Putamen (tissue), 1 donor: ENCODE measurements around the gene ANKRD11.
"Not testable (repeated sequence)": the region's sequence is repeated elsewhere in the genome, so short reads cannot be mapped to it uniquely, and the experiment has no call there.

Experiments
- DNase-seq: peaks from one replicate; pipeline ENCODE4 v3.0.0-alpha.2; 2016; ENCODE audit warnings: low spot score

ANKRD11 gene

DNA sequence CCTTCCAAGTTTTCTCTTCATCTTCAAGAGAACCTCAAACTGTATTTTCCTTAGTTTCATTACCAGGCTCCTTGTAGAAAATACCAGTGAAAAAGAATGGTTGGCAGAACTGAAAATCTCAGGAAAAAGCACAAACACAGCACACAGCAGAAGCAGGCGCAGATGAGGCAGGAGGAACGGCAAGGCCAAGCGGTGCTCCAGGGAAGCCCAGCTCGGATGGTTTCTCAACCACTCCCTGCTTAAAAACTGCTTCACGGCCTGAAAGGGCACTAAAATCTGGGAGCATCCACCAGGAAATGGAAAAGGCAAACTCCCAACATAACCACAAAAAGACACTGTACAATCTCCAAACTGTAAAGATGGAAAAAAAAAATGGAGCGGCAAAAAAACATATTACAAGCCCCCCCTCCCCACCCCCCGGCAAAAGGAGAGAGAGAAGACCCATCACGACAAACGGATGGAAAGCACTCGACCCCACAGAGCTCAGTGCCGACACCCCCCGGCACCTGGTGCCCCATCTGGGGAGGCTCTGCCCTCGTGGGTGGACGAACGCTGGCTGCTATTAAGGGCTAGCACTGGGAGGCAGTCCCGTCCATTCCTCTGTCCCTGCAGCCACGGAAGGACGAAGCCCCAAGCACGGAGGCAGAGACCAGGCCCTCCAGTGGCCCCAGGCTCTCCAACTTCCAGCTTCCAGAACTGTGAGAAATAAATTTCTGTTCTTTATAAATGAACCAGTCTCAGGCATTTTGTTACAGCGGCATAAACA, 145.3 kb downstream of the ANKRD11 start:
- DNase-seq, result no peak

DNA sequence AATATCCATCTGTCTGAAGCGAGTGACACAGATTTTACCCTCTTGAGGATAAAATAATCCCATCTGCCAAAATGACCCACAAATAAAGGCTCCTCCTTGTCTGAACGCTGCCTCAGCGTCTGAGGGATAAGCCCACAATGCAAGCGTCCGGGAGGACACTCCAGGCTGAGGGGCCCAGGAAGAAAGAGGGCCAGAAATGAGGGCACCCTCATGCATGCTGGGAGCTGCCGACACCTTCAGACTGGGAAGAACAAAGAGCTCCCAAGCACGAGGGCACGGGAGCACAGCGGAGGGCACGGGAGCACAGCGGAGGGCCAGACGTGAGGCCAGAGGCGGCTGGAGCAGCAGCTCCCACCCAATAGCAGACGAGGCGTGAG, 145.9 kb downstream of the ANKRD11 start:
- no peak for DNase-seq

DNA sequence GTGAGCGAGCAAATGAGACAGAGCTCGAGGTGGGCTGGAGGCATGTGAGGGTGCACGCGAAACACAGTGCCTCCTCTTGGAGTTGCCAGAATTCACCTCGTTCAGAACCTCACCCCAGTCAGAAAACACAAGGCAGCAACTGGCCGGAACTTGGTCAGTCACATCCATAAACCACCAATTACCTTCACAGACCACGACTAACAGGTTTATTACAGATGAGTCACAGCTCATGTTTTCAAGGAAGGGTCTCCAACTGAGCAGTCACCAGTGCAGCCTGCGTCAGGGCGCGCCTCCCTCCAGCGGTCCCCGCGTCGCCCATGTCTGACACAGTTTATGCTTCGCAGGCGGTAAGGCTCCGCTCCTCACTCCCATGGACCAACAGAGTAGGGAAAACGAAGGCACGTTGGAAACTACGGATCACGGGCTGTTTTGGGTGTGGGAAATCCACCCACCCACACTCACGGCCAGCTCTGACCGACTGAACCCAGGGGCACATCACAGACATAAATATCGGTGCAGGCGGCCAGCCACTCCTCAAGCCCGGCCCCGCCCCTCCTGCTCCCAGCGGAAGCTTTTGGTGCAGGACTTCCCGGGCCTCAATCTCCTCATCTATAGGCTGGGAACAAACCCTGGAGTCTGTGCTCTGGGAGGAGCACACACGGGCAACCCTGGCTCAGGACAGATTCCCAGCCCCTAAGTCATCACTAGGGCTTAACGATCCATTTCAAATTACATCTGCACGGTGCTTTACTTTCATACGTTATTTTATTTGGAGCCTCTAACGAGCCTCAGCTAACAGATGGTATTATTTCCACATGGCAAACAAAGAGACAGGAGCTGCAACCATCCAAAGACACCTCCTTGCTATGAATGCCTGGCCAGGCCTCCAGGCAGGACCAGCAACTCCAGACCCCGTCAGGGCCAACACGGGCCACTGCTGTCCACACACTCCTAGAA, 146.6 kb downstream of the ANKRD11 start:
- no peak for DNase-seq

DNA sequence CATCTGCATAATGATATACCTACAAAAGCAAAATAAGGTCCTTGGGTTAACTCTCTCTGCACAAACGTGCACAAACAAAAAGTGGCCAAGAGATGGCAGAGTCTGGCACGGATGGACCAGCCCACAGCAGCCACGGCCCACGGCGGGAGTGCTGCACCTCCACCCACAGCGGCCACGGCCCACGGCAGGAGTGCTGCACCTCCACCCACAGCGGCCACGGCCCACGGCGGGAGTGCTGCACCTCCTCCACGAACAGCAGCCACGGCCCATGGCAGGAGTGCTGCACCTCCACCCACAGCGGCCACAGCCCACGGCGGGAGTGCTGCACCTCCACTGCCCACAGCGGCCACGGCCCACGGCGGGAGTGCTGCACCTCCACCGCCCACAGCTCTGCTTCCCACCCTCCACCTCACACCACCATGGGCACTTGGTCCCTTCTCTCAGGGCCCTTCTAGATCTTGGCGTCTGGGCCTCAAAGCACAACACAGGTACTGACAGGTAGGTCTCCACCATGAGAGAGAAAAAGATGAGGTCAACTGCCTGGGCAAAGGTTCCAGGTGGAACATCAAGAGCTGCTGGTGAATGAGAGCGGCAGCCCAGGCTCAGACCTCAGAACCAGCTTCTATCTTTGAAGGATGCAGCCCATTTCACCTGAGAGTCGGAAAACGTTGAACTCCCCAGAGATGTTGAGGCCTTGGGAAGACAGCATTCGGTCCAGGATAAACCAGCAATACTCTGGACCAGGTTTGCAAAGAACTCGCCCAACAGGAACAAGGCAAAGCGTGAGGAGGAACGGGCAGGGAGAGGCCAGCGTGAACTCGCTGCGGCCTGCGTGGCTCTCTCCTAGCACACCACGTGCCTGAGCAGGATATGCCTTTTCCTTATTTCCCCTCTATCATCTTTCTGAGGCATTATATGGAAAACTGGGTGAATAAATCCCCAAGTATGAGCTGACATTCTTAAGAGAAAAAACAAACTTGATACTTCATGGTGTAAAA, 148.4 kb downstream of the ANKRD11 start:
- DNase-seq, result no peak

DNA sequence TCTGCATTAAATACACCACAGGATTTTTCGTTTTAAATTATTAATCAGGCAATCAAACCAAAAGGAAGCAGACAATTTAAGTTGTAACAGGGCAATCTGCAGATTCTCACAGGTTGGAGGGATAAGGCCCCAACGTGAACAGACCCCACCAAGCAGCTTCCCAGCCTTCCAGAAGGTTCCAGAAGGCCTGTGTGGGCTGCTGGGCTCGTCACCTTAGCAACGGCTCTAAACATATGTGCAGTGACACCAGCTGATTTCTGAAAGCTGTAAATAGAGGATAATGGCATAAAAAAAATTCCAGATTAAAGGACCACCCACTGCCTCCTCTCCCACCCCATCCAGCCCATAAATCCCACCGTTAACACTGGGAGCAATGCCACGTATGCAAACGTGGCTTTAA, 149.1 kb downstream of the ANKRD11 start:
- DNase-seq, result no peak

DNA sequence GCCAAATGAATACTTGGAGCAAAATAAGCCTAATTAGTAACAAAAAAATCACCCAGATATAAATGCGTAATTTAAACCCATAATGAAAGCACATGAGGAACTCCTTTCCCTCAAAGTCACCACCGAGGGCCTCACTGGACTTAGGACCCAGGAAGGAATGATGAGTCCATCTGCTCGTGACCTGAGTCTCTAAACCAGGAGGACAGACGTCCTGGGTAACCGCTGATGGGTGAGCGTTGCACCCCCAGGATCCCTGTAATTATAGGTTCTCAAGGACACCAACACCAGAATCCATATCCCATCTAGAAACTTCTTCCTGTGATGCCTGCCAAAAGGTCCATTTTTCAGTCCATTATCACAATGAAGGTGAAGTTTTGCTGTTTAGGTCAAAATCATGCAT, 151.5 kb downstream of the ANKRD11 start:
- no peak for DNase-seq

DNA sequence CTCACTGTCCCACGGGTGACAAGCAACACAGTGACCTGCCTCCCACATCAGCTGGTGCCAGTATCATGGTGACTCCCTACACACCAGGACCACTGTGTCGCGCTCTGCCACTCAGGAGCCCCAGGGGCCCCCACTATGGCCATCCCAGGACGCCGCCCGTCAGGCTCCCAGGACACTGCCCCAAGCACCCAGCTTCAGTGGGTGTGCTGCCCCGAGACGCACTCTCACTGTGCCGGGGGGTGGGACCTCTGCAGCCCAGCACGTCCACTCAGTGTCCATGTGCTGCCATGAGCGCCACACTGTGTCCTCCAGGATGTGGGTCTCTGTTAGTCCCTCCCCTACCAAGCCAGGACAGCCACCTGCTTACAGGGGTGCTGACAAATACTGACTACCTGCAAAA, 152.4 kb downstream of the ANKRD11 start:
- DNase-seq, result no peak

DNA sequence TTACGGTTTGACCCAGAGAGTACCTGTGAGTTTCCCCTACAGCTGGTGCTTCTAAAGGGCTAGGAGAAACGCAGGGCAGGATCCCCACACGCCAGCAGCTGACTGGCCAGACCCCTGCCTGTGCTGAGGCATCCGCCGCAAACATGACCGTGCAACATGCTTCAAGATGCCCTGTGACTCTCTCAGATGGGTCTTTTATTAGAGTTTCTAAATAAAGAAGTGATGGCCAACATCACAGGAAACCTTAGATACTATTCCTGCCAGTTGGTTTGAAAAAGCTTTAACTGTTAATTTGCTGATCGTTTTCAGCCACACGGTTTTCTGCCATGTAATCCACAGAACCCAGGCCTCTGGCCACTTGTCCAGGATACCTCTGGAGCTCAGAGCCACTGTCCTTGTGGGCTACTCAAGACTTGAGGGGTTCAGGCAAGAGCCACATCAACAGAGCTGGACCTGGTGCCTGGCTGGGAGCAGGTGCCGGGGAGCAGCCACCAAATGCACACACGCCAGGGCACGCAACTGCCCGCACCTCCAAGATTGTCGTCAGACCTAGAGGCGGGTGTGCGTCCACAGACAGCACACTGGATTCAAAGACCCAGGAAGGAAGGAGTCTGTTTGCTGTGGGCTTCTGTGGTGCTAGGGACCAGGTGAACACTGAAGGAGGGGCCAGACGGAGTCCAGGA, 154.4 kb downstream of the ANKRD11 start:
- DNase-seq, result no peak

DNA sequence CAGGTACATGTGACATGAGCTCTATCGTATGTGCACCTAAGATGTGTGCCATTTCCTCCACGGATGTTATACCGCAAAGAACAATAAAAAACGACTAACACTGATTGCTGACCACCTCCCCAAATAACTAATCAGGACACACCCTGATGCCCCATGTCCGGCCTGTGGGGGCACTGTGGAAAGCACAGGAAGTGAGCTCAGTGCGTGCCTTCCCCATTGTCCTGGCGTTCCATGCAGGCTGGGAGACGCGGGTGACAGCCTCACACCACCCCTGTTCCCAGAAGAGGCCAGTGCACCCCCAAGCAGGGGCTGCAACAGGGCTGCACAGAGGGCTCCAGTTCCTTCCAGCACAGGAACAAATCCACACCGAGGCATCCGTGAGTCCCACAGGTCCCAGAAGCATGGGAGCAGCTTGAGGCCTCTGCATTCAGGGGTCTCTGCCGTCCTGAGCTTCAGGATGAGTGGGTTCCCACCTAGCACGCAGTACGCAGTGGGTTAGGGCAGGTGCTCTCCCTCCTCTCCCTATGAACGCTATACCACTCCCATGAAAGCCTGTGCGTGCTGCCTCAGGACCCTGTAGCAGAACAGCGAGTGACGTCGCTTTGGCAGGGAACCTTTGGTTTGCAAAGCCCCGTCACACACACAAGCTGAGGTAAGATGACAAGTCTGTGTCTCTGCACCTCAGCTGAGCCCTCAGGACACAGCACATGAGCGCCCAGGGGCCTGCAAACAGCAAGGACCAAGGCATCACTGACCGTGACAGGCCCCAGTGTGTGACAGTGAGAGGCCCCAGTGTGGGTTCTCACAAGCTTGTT, 155.2 kb downstream of the ANKRD11 start:
- no peak for DNase-seq

DNA sequence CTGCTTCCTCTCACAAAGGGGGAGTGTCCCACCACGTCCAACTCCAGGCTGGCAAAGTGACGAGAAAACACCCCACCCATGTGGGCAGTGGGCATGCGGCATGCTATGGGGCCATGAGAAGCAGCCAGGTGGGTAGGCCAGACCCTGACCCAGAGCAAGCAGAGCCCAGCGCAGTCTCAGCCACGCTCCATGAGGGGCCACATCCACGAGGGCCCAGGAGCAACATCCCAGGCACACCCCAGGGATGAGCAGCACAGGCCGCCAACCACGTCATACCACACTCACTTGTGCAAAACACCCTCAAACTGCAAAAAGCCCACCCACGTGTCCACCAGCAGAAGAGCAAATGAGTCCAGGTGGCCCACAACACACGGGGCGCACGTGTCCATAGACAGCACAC, 155.9 kb downstream of the ANKRD11 start:
- DNase-seq, result no peak

DNA sequence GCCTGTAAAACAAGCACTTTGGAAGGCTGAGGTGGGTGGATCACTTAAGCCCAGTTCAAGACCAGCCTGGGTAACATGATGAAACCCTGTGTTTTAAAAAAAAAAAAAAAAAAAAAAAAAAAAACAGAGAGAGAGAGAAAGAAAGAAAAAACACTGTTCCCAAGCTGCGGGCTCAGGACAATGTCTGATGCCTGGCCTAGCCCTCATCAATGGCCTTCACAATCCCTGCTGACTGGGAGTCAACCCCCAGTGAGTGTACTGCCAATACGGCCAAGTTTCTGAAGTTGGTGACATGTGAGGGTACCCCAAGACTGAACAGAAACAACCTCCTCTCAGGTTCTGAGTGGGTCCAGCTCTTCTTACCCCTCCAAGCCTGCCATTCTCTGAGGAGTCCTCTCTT, 156.3 kb downstream of the ANKRD11 start:
- DNase-seq, result no peak

DNA sequence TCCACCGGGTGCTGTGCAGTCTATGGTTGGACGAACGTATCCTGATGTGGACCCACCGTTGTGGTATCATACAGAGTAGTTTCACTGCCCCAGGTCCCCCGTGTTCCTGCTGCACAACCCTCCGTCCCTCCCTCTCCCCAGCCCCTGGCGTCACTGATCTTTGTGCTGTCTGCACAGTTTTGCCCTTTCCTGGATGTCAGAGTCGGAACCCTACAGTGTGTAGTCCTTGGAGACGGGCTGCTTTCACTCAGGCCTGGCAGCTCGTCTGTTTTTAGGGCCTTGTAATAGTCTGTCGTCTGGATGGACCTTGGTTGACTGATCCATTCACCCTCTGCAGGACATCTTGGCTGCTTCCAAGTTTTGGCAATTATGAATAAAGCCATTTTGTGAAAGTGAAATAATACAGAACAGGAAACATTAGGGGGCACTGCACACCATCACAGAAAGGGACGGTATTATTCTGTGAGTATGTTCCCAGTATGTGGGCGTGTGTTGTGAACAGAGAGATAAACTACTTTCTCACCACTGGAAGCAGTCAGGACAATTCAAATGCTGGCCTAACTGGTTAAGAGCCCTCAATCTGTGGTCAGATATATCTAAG, 156.9 kb downstream of the ANKRD11 start:
- DNase-seq, result peak; percentile 88

DNA sequence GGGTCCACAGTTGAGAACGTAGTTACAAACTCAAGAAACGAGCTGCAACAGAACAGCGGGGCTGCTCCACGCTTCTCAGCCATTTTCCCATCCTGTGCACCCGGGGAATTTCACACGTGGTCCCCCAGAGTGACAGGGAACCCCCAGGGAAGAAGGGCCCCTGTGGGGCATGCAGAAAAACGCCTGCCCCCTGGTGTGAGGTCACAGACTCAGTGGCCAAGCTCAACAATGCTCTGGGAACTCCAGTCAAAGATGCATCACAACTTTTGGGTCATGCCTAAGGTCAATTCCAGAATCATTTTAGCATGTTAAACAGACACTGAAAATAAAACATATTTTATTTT, 157.5 kb downstream of the ANKRD11 start:
- no peak for DNase-seq

DNA sequence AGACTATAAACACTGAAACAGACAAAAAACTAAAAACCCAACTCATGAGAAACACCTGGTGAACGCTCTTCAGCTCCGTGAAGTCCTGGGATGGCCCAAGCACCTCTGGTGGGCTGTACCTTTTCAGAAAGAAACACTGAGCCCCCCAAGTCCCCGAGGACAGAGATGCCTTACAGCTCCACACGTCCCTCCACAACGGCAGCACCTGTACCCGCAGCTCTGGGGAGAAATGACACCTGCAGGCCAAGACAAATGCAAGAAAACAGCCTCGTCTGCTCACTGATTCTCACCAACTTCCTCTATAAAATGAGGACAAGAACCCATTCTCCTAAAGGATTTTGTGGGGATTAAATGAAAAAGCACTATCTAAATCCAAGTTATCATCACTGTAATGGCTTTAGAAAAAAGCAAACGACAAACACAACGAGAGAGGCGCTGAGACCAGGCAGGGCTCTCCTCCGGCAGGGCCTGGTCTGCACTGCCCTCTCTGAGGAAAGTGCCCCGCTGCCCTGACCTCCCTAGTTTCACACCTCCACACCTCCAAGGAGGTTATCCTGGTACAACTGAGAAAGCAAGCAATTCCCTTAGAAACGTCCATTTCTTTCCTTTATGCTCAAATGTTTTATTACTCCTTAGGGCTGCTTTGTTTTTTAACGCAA, 158.0 kb downstream of the ANKRD11 start:
- DNase-seq, result no peak

DNA sequence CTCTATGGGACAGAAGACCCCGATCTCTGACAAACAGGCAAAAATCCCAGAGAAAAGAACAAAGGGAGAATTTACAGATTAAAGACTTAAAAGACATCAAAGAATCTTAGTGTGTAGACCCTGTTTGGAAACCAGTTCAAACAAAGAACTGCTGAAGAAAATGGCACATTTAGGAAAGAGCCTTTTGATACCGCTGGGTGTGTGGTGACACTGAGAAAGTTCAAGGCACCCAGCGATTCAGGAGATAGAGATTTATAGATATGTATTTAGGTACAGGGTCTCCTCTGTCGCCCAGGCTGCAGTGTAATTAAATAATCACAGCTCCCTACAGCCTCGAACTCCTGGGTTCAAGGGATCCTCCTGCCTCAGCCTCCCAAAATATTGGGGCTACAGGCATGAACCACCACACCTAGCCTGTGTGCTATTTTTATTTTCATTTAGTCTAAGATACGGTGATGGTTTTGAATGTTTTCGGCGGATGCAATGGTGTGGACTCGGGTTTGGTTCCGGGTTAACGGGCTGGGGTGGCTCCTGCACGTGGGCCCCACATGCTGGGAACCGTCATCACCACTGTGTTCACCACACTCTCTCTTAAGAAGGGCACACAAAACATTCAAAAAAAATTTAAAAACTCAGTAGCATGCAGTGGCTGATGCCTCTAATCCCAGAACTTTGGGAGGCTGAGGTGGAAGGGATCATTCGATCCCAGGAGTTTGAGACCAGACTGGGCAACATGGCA, 158.8 kb downstream of the ANKRD11 start:
- no peak for DNase-seq

DNA sequence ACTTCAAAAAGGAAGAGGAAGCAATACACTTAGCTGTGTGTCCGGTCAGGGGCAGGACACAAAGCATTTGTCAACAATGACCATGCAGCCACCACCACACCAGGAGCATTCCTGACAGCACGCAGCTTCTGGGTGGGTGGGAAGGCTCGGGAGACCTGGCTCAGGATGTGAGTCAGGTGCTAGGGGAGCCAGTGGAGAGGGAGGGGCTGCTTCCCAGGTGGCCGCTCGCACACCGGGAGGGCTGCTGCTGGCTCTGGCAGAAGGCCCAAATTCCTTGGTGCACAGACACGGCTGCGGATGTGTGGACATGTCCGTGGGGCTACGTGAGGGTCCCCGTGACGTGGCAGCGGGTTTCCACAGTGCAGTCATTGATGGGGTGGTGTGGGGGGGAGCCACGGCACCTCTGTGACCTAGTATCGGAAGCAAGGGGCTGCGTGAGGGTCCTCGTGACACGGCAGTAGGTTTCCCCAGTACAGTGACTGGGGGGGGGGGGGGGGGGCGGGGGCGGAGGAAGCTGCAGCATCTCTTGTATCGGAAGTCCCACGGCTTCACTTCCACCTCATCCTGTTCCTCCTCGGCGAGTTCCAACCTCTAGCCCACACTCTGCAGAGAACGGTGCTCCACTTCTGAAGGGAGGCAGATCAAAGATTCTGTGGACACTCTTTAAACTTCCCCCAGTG, 160.0 kb downstream of the ANKRD11 start:
- DNase-seq, result no peak

DNA sequence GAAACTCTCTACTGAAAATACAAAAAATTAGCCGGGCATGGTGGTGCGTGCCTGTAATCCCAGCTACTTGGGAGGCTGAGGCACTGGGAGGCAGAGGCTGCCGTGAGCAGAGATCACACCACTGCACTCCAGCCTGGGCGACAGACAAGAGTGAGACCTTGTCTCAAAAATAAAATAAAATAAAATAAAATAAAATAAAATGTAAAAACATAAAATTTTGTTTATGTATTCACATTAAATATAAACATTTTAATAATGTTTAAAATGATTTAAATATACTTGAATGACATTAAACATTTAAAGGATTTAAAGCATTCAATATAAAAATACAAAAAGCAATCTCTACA, 160.6 kb downstream of the ANKRD11 start:
- not testable (repeated sequence) for DNase-seq
